HG02610 (cell line): ENCODE results near the gene TRIP10.
"Not testable (repeated sequence)": the region's sequence is repeated elsewhere in the genome, so short reads cannot be mapped to it uniquely, and the experiment has no call there.

Source experiments
- ATAC-seq: cut with Tn5 transposase; IDR thresholded peaks from one replicate; pipeline ENCODE4 v1.9.1; 2021; ENCODE audit warnings: mild to moderate bottlenecking, moderate library complexity; ENCODE audit not compliant: unreplicated experiment

Gene TRIP10, protein sequence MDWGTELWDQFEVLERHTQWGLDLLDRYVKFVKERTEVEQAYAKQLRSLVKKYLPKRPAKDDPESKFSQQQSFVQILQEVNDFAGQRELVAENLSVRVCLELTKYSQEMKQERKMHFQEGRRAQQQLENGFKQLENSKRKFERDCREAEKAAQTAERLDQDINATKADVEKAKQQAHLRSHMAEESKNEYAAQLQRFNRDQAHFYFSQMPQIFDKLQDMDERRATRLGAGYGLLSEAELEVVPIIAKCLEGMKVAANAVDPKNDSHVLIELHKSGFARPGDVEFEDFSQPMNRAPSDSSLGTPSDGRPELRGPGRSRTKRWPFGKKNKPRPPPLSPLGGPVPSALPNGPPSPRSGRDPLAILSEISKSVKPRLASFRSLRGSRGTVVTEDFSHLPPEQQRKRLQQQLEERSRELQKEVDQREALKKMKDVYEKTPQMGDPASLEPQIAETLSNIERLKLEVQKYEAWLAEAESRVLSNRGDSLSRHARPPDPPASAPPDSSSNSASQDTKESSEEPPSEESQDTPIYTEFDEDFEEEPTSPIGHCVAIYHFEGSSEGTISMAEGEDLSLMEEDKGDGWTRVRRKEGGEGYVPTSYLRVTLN

DNA sequence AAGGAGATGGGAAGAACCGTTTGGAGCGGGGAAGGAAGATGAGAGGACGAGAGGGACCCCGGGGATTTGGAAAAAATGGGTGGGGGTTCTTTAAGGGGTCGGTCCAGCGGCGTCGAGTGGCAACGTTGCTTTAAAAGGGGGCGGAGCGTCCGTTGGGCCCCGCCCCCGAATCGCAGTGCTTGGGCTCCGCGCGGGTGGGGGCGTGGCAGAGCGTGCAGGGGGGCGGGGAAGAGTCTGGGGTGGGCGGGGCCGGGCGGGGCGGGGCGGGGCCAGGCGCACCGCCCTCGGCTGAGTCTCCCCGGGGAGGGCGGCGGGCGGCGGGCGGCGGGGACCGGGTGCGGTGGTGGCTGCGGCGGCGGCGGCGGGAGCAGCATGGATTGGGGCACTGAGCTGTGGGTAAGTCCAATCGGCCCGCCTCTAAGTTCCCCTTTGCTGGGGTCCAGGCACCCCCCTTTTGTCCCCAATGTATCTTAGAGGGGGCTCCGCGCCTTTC, at the start of gene TRIP10:
TSS of gene TRIP10 (plus strand) at position 291 of the 493 bp plus-strand sequence. CDS start at position 373, 82 bp downstream.
- no peak for ATAC-seq

DNA sequence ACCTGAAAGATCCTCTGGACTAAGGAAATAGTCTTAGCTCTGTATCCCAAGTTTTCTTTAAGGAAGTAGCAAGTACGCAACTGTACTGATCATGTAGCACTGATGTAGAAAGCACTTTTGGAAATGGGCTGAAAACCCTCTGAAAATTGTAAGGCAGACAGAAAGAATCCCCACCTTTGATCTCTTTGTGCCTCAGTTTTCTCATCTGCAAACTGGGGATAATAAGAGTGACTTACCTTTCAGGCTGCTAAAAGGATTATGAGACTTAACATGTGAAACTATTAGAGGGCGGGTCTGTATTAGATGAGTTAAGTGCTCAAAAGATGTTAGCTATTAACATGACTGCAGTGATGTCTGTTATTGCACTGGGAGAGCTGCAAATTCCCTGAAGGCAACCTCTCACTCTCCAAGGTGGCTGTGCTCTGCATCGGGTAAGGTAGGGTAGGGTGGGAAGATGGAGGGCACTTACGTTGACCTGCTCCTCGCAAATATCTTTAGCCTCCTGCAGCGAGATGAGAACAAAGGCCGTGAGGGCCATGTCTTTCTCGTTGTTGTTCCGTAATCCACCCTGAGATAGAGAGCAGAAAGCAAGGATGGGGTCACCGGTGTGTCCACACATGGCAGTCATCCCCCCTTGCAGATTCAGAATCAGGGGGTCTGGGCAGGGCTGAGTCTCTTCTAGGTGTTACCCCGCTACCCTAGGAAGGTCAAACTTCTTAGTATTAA, 49.2 kb upstream of the TRIP10 start:
- ATAC-seq, result no peak

DNA sequence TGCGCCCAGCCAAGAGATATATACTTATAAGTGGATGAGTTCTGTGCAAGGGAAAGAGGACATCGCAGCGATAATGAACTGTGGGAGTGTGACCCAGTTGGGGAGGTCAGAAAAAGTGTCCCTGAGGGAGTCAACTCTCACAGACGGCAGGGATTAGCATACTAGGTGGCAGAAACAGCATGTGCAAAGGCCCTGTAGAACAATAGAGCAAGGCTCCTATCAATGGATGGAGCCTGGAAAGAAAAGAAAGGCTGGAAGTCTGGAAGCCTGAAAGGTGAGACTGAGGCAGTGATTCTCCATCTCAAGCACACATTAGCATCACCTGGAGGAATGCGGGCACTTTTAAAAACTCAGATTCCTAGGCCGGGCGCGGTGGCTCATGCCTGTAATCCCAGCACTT, 48.1 kb upstream of the TRIP10 start:
- no peak for ATAC-seq

DNA sequence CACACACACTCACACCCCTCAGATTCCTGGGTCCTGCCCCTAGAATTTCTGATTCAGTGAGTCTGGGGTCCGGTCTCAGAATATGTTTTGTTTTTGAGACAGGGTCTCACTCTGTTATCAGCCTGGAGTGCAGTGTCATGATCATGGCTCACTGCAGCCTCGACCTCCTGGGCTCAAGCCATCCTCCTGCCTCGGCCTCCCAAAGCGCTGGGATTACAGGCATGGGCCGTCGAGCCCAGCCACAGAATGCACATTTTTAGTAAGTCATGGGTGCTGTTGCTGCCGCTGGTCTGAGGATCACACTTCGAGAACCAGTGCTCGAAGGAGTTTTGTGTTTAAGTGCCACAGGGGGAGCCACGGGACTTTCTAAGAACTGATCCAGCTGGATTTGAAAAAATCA, 47.5 kb upstream of the TRIP10 start:
- ATAC-seq, result no peak

DNA sequence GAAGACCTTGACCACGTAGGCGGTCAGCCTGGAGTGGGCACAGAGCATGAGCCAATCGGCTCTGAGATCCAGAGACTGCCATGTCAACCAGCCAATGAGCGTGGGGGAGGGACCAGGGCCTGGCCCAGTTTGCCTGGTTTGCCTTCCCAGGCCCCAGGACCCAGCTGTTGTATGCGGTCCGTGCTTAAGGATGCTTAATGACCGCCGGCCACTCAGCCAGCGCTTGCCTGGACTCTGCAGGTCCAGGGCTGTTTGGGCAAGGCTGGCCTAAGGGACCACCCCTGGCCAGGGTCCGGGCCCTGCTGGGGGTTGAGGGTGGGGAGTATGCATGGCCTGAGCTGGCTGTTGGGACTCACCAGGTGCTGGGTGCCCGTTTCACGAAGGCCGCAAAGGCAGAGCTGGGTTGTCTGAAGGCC, 46.4 kb upstream of the TRIP10 start:
- ATAC-seq, result no peak

DNA sequence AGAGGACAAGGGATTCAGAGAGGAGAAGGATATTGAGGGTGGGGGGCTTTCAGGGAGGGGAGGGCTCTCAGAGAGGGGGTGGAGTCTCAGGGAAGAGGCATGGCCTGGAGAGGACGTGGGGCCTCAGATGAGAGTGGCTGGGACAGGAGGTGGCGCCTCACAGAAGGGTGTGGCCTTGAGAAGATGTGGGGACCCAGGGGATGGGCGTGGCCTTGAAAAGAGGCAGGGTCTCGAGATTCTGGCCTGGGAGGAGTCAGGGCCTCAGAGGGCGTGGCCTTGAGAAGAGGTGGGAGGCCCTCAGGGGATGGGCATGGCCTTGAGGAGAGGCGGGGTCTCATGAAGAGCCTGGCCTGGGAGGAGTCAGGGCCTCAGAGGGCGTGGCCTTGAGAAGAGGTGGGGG, 45.8 kb upstream of the TRIP10 start:
- ATAC-seq, result no peak

DNA sequence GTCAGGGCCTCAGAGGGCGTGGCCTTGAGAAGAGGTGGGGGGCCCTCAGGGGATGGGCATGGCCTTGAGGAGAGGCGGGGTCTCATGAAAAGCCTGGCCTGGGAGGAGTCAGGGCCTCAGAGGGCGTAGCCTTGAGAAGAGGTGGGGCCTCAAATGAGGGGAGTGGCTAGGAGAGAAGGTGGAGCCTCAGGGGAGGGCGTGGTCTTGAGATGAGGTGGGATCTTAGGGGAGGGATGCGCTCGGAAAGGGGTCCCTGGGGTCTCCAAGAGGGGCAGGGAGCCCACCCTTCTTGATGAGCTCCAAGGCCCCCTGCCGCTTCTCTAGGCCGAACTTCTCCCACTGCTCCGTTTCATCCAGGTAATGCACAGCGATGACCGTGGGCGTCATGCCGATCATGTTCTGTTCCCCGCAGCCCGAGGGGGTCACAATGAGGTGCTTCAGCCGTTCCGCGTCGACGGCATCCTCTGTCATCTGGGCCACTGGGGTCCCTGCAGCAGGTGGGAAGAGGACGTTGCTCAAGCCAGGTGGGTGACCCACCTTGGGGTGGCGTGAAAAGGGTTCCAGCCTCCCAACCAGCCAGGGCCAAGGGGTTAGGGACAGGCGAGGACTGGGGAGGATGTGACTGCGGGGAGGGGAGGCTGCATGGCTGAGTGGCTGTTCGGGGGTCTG, 45.2 kb upstream of the TRIP10 start:
- no peak for ATAC-seq

DNA sequence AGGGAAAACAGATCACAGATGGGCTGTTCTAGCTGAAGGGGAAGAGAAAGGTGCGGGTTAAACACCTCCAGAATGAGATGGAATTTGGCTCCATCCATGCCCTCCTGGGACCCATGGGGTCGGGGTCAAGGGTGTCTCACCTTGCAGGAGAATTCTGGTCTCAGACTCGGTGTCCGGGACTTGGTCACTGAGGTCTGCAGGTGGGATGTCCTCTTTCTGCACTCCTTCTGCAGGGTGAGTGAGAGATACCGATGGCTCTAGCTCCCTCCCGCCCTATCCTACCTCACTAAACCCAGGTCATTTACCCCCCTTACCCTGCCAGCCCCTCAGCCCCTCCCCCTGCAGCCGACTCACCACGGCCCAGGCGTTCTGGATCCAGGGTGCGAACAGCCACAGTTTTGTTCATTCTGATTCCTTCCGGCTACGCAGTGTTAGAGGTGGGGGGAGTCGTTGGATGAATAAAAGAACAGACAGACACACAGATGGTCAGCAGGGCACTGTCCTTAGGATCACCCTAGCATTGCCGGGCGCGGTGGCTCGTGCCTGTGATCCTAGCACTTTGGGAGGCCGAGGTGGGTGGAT, 43.1 kb upstream of the TRIP10 start:
- ATAC-seq, result no peak

DNA sequence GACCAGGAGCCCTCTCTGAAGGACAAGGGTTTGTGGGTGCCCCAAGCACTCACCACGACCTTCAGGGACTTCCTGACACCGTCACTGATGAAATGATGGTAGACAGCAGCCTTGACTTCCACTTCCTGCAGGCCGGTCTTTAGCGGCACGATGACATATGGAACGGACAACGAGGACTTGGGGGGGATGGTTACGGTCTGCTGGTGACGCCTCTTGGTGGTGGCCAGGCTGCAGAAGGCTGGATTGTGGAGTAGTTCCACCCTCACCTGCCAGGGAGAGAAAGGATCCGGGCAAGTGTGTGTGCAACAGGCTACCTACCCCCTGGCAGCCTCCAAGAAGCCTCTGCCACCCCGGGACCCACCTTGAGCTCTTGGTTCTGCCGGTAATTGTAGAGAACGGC, 42.2 kb upstream of the TRIP10 start:
- ATAC-seq, result no peak

DNA sequence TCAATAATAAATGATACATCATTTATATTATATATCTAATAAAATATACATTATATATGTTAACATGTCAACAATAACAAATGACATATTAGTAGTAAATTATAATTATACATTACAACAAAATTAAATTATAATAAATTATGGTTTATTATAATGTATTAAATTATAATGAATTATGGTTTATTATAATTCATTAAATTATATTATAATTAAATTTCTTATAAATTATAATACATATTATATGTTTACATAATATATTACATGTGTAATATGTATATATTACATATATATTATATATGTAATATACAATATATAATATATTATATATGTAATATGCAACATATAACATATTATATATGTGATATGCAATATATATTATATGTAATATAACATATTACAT, 39.5 kb upstream of the TRIP10 start:
- ATAC-seq, result no peak

DNA sequence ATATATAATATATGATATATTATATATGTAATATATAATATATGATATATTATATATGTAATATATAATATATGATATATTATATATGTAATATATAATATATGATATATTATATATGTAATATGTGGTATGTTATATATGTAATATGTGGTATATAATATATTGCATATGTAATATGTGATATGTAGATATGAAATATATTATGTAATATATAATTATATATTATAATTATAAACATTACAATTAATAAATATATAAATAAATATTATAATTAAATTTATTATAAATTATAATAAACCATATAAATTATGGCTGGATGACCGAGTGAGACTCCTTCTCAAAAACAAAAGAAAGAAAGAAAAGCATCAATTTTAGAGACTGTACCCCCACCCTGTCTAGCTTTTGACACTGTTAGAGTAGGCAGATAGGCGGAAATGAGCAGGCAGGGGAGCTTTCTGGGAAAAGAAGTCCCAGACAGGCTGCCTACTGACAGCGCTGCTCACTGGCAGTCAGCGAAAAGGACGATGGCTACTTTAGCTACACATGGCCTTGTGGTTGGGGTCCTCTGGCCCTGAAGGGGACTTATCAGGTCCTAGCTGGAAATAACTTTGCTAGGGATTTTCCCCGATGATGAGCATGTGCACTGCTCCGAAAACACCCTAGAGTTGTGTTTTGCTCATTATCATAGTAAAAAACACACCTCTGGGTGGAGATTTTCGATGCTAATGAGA, 38.7 kb upstream of the TRIP10 start:
- no peak for ATAC-seq

DNA sequence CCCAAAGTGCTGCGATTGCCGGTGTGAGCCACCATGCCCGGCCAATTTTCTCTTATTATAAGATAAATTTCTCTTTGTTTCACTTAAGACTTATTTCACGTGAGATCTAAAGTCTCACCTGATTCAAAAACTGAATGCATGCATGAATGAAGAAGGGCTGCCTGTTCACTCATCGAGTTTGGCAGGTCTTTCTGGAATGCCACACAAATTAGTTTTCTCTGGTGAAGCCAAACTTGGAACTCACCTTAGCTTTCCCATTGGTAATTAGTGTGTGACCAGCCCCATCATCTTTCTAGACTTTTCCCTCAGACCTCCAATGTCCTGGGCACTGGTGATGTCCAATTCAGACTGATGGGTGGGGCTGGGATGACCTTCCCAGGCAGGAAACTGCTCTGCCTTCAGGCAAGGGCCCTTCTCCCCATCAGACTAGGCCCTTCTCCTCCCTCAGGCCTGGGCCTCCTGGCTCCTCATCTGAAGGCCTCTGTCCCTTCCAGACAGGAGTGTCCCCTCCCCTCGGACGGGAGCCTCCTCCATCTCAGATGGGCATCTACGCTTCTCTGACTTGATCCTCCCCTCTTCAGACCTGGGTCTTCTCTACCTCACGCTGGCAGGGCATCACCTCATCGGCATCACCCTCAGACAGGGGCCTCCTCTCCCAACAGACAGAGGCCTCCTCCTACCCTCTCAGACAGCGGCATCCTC, 33.4 kb upstream of the TRIP10 start:
- ATAC-seq, result no peak

DNA sequence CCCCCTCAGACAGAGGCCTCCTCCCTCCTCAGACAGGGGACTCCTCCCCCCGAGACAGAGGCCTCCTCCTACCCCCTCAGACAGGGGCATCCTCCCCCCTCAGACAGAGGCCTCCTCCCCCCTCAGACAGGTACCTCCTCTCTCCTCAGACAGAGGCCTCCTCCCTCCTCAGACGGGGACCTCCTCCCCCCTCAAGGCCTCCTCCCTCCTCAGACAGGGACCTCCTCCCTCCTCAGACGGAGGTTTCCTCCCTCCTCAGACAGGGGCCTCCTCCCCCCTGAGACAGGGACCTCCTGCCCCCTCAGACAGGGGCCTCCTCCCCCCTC, 32.9 kb upstream of the TRIP10 start:
- no peak for ATAC-seq

DNA sequence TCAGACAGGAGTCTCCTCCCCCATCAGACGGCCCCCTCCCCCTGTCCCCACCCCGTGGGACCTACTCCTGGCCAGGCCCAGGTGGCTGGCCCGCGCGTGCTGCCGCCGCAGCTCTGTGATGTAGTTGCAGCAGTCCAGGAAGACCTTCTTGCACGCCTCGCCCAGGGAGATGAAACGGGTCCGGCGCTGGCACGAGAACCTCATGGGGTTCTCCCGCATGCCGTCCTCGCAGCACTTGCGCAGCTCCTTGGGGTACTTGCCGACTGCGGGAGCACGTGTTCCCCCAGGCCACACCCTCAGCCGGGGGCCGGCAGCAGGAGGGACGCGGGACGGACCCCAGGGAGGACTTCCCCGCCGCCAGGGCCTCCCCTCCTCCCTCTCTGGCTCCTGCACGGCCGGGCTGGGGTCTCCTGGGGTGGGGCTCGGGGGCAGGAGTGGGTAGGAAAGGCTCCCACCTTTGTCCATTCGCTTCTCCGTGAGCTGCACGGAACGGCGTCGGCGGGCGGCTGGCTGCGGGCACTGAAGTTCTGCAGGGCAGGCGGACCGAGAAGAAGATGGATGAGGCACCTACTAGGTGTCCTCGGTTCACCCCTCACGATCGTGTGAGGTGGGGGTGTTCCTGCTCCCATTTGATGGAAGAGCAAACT, 32.3 kb upstream of the TRIP10 start:
- ATAC-seq, result no peak

DNA sequence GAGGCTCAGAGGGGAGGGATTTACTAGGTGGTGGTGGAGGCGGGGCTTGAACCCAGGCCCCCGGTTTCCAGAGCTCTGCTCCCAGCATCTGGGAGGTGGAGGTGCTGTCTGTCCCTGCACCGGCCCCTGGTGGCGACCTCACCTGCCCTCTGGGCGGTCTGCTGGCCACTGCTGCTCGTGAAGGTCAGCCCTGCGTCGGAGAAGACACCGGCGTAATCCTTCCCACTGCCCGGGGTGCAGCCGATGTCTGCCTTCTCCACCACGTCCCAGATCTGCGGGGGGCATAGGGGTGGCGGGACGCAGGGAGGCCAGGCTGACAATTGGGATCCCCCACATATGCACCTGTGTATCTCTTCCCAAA, 31.8 kb upstream of the TRIP10 start:
- ATAC-seq, result no peak

DNA sequence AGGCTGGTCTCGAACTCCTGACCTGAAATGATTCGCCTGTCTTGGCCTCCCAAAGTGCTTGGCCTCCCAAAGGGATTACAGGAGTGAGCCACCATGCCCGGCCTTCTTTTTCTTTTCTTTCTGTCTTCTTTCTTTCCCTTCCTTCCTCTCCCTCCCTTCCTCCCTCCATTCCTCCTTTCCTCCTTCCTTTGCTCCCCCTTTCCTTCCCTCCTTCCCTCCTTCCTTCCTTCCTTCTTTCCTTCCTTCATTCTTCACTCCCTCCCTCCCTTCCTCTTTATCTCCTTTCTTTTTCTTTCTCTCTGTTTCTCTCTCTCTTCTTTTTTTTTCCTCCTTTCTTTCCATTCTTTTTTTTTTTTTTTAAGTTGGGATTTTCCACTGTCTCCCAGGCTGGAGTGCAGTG, 31.1 kb upstream of the TRIP10 start:
- no peak for ATAC-seq

DNA sequence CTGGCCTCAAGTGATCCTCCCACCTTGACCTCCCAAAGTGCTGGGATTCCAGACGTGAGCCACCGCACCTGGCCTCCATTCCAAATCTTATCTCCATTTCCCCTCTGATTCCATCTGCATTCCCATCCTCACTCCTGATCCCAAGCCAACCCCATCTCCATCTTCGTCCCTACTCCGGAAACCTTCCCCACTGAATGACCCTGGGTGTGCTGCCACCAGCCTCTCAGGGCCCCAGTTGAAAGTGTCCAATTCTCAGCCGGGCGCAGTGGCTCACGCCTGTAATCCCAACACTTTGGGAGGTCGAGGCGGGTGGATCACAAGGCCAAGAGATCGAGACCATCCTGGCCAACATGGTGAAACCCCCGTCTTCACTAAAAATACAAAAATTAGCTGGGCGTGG, 30.6 kb upstream of the TRIP10 start:
- ATAC-seq, result not testable (repeated sequence)

DNA sequence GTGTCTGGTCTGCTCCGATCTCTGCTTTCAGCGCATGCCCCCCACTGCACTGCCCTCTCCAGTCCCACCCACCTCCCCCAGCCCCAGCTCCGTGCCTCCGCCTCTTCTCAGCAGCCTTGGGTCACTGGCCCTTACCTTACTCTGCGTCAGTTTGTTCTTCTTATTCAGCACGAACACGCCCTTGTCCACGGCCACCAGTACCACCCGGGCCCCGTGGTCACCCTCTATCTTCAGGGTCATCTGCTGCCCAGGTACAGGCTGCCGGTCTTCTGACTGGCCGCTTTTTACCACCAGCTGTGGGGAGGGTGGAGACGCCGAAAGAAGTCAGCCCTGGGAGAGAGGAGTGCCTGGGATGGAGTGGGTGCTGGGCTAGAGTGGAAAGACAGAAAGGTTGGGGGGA, 29.9 kb upstream of the TRIP10 start:
- no peak for ATAC-seq
